ENCODE results near the gene RDH16. TPM values are rescaled to one million over a fixed set of nuclear protein-coding genes. Genes with fewer than 3 reads are reported as not detected.
"Not testable (repeated sequence)": the region's sequence is repeated elsewhere in the genome, so short reads cannot be mapped to it uniquely, and the experiment has no call there.

The RDH16 gene
- total RNA-seq, 1 donor from 2014 or later: 0.12 TPM

- no peak for TF ChIP-seq CTCF (conservative IDR thresholded peaks at IDR 0.05; ENCODE audit: low read depth, low read length)
- no peak for DNase-seq (ENCODE audit: low read depth)
- no peak overlapping the region for H3K4me3 ChIP-seq (ENCODE audit: low read depth, low read length)
These were observed 30.9 kb upstream of the RDH16 start for GRCh38 chr12:56988207-56988739.

GRCh38 chr12:56987551-56988053 lies 30.2 kb upstream of the RDH16 start:
- no peak for DNase-seq (ENCODE audit: low read depth)
- TF ChIP-seq CTCF (conservative IDR thresholded peaks at IDR 0.05; ENCODE audit: low read depth, low read length): peak; percentile 96
- H3K4me3 ChIP-seq (ENCODE audit: low read depth, low read length): no peak overlapping the region

GRCh38 chr12:56987011-56987410 lies 29.6 kb upstream of the RDH16 start:
- TF ChIP-seq CTCF (conservative IDR thresholded peaks at IDR 0.05; ENCODE audit: low read depth, low read length): no peak
- no peak for DNase-seq (ENCODE audit: low read depth)
- no peak overlapping the region for H3K4me3 ChIP-seq (ENCODE audit: low read depth, low read length)

- not testable (repeated sequence) for H3K4me3 ChIP-seq (ENCODE audit: low read depth, low read length)
- peak; percentile 36 for DNase-seq (ENCODE audit: low read depth)
These were observed 28.3 kb upstream of the RDH16 start for GRCh38 chr12:56985714-56986113.

GRCh38 chr12:56983386-56983785 lies 26.0 kb upstream of the RDH16 start:
- no peak overlapping the region for H3K4me3 ChIP-seq (ENCODE audit: low read depth, low read length)
- no peak for DNase-seq (ENCODE audit: low read depth)
- TF ChIP-seq CTCF (conservative IDR thresholded peaks at IDR 0.05; ENCODE audit: low read depth, low read length): no peak

- not testable (repeated sequence) for H3K4me3 ChIP-seq (ENCODE audit: low read depth, low read length); DNase-seq (ENCODE audit: low read depth)
These were observed 25.3 kb upstream of the RDH16 start for GRCh38 chr12:56982578-56983236.

GRCh38 chr12:56980941-56981530 lies 23.6 kb upstream of the RDH16 start:
- H3K4me3 ChIP-seq (ENCODE audit: low read depth, low read length): no peak overlapping the region
- TF ChIP-seq CTCF (conservative IDR thresholded peaks at IDR 0.05; ENCODE audit: low read depth, low read length): no peak
- DNase-seq (ENCODE audit: low read depth): no peak

- no peak for TF ChIP-seq CTCF (conservative IDR thresholded peaks at IDR 0.05; ENCODE audit: low read depth, low read length)
- no peak for DNase-seq (ENCODE audit: low read depth)
- H3K4me3 ChIP-seq (ENCODE audit: low read depth, low read length): no peak overlapping the region
These were observed 22.9 kb upstream of the RDH16 start for GRCh38 chr12:56980268-56980667.

All from epithelial cell of proximal tubule (primary cell).